ENCODE measurements around the gene CORO1C. TPM values are rescaled to one million over a fixed set of nuclear protein-coding genes. Genes with fewer than 3 reads are reported as not detected.

CORO1C gene
- total RNA-seq, 1 donor from 2014 or later: 65.3 TPM

- DNase-seq (ENCODE audit: low spot score in 2 of 2, unreplicated experiment in 2 of 2): no peak
- TF ChIP-seq, protein P1, sequence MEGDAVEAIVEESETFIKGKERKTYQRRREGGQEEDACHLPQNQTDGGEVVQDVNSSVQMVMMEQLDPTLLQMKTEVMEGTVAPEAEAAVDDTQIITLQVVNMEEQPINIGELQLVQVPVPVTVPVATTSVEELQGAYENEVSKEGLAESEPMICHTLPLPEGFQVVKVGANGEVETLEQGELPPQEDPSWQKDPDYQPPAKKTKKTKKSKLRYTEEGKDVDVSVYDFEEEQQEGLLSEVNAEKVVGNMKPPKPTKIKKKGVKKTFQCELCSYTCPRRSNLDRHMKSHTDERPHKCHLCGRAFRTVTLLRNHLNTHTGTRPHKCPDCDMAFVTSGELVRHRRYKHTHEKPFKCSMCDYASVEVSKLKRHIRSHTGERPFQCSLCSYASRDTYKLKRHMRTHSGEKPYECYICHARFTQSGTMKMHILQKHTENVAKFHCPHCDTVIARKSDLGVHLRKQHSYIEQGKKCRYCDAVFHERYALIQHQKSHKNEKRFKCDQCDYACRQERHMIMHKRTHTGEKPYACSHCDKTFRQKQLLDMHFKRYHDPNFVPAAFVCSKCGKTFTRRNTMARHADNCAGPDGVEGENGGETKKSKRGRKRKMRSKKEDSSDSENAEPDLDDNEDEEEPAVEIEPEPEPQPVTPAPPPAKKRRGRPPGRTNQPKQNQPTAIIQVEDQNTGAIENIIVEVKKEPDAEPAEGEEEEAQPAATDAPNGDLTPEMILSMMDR (IDR thresholded peaks at IDR 0.05; ENCODE audit: unreplicated experiment): no peak
- Mint-ChIP-seq H3K4me1 (peaks cover 68% of the 10 kb centered on the region), H3K27ac (peak overlapping the region; percentile 91), H3K9me3 (no peaks in the 10 kb centered on the region), H3K27me3 (ENCODE audit: low read depth) (no peaks in the 10 kb centered on the region), H3K4me3 (peak overlapping the region; percentile 5), H3K36me3 (peaks cover 19% of the 10 kb centered on the region)
Measured at GRCh38 chr12:108701779-108702441, 29.4 kb downstream of the CORO1C start.

GRCh38 chr12:108700833-108701541 is 30.3 kb downstream of the CORO1C start:
- H3K36me3 Mint-ChIP-seq: peaks cover 15% of the 10 kb centered on the region
- no peak for DNase-seq (ENCODE audit: low spot score in 2 of 2, unreplicated experiment in 2 of 2)
- no peaks in the 10 kb centered on the region for H3K27me3 Mint-ChIP-seq (ENCODE audit: low read depth)
- H3K27ac Mint-ChIP-seq: peak overlapping the region; percentile 91
- TF ChIP-seq, protein P1 (IDR thresholded peaks at IDR 0.05; ENCODE audit: unreplicated experiment): no peak
- peaks cover 77% of the 10 kb centered on the region for H3K4me1 Mint-ChIP-seq
- H3K4me3 Mint-ChIP-seq: peak overlapping the region; percentile 35
- no peaks in the 10 kb centered on the region for H3K9me3 Mint-ChIP-seq

DNA sequence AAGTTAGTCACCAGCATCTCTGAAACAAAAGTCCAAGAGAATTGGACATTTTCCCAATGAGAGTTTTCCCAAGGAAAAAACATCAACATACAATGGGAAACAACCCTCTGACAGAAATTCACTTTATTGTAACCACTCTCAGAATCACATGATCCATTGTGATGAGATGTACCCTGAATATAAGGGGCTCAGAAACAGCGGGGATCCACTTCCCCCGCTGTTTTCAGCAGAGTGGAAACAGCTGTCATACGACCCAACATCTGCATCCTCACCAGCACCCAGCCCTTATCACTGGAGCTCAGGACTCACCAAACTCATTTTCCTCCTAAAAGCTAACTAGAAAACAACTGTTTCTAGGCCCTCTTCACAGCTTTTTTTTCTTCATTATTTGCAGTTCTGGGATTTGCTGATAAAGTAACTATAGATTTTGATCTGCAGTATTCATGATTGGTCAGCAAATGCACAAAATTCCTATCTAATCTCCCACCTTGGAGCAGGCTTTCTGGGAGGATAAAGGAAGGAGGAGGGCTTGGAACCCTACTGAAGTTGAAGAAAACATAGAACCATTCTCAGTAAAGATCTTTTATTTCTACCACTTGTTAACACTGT is 31.3 kb downstream of the CORO1C start:
- Mint-ChIP-seq H3K9me3 (no peaks in the 10 kb centered on the region), H3K4me3 (no peak overlapping the region), H3K27me3 (ENCODE audit: low read depth) (no peaks in the 10 kb centered on the region), H3K4me1 (peaks cover 83% of the 10 kb centered on the region), H3K27ac (peak overlapping the region; percentile 91), H3K36me3 (peaks cover 12% of the 10 kb centered on the region)
- no peak for DNase-seq (ENCODE audit: low spot score in 2 of 2, unreplicated experiment in 2 of 2)
- TF ChIP-seq, protein P1 (IDR thresholded peaks at IDR 0.05; ENCODE audit: unreplicated experiment): no peak

DNA sequence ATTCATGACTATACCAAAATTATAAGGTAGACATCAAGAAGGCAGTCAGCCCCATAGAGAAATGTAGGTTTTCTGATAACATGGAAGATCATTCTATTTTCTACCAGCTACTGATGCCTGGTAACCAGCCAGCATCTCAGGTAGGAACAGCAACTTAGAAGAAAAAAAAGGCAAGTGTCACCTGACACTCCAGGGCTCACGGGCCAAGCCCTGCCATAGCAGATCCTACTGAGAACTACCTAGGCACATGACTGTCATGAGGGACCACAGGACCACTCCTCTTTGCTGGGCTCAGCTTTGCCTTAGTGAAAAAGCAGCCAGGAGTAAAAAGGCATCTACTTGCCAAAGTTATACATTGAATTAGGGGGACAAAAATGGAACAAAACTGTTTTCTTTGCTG is 33.4 kb downstream of the CORO1C start:
- Mint-ChIP-seq H3K36me3 (peaks cover 12% of the 10 kb centered on the region), H3K4me3 (no peak overlapping the region), H3K4me1 (peaks cover 73% of the 10 kb centered on the region), H3K27me3 (ENCODE audit: low read depth) (no peaks in the 10 kb centered on the region), H3K27ac (peak overlapping the region; percentile 88), H3K9me3 (no peaks in the 10 kb centered on the region)
- DNase-seq (ENCODE audit: low spot score in 2 of 2, unreplicated experiment in 2 of 2): no peak
- TF ChIP-seq, protein P1 (IDR thresholded peaks at IDR 0.05; ENCODE audit: unreplicated experiment): no peak

DNA sequence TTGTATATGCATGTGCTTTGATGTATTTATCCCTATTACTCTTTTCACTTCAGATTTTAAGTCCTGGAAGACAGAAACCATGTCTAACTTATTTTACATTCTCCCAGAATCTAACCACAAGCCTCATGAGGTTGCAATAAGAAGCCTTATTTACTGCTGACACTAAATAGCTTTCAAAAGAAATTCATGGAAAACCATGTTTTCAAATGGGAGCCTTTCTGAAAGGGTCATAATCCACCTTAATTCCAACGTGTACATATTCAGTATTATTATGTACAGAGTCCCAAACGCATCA is 34.4 kb downstream of the CORO1C start:
- Mint-ChIP-seq H3K36me3 (peaks cover 12% of the 10 kb centered on the region), H3K27ac (peak overlapping the region; percentile 88), H3K9me3 (no peaks in the 10 kb centered on the region), H3K27me3 (ENCODE audit: low read depth) (no peaks in the 10 kb centered on the region), H3K4me1 (peaks cover 70% of the 10 kb centered on the region), H3K4me3 (no peak overlapping the region)
- TF ChIP-seq, protein P1 (IDR thresholded peaks at IDR 0.05; ENCODE audit: unreplicated experiment): no peak
- DNase-seq (ENCODE audit: low spot score in 2 of 2, unreplicated experiment in 2 of 2): no peak

Data from mesothelial cell of epicardium (in vitro differentiated cells).